ENCODE measurements around the gene WDR27.

DNA sequence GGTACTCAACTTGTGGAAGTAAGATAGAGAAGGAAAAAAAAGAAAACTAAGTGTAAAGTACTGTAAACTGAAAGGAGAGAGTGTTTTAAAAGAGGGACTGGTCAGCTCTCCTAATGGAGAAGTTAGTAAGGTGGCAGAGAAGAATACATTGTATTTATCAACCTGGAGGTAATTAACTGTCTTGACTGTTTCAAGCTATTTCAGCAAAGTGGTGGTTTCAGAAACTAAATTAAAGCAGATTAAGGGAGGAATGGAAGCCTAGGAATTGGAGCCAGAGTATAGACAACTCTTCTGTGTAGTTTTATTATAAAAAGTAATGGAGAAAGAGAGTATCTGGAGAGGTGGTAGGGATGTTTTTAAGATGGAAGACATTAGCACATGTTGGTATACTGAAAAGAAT is 25.1 kb upstream of the WDR27 start:
- TF ChIP-seq SP2 (tag by site-specific recombination; IDR thresholded peaks at IDR 0.05) (no peak), SALL2 (tag by site-specific recombination; IDR thresholded peaks at IDR 0.05; ENCODE audit: borderline replicate concordance) (no peak), ZNF302 (tag by site-specific recombination; IDR thresholded peaks at IDR 0.05; ENCODE audit: low read depth) (no peak), ZNF707 (tag by site-specific recombination; IDR thresholded peaks at IDR 0.05) (no peak), KLF10 (tag by site-specific recombination; IDR thresholded peaks at IDR 0.05) (no peak), ZNF211 (tag by site-specific recombination; IDR thresholded peaks at IDR 0.05; ENCODE audit: low read depth) (no peak)
- TF ChIP-seq, protein P1, sequence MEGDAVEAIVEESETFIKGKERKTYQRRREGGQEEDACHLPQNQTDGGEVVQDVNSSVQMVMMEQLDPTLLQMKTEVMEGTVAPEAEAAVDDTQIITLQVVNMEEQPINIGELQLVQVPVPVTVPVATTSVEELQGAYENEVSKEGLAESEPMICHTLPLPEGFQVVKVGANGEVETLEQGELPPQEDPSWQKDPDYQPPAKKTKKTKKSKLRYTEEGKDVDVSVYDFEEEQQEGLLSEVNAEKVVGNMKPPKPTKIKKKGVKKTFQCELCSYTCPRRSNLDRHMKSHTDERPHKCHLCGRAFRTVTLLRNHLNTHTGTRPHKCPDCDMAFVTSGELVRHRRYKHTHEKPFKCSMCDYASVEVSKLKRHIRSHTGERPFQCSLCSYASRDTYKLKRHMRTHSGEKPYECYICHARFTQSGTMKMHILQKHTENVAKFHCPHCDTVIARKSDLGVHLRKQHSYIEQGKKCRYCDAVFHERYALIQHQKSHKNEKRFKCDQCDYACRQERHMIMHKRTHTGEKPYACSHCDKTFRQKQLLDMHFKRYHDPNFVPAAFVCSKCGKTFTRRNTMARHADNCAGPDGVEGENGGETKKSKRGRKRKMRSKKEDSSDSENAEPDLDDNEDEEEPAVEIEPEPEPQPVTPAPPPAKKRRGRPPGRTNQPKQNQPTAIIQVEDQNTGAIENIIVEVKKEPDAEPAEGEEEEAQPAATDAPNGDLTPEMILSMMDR (tag by site-specific recombination; IDR thresholded peaks at IDR 0.05) = no peak

Data from HEK293 (cell line).